Suppressor macrophage (primary cell): ENCODE data around the gene RABGGTB.
A peak's percentile ranks its signal among the peaks of the same experiment; 100 is the strongest.
"Not testable (repeated sequence)": the region's sequence is repeated elsewhere in the genome, so short reads cannot be mapped to it uniquely, and the experiment has no call there.

Experiments used
- DNase-seq, 4 experiments: peaks; one replicate each; pipeline ENCODE4 v3.0.0-alpha.2; 2020 to 2022
- total RNA-seq, 17 experiments: gene quantifications; one replicate each; lab custom pipeline; 2026; ENCODE audit warnings: mixed read lengths in 6 of 17, inconsistent platforms in 3 of 17; lab: John Stamatoyannopoulos, UW

The RABGGTB gene
- 22.7 to 108 (median 55.7) reads per million in 17 experiments for total RNA-seq

DNA sequence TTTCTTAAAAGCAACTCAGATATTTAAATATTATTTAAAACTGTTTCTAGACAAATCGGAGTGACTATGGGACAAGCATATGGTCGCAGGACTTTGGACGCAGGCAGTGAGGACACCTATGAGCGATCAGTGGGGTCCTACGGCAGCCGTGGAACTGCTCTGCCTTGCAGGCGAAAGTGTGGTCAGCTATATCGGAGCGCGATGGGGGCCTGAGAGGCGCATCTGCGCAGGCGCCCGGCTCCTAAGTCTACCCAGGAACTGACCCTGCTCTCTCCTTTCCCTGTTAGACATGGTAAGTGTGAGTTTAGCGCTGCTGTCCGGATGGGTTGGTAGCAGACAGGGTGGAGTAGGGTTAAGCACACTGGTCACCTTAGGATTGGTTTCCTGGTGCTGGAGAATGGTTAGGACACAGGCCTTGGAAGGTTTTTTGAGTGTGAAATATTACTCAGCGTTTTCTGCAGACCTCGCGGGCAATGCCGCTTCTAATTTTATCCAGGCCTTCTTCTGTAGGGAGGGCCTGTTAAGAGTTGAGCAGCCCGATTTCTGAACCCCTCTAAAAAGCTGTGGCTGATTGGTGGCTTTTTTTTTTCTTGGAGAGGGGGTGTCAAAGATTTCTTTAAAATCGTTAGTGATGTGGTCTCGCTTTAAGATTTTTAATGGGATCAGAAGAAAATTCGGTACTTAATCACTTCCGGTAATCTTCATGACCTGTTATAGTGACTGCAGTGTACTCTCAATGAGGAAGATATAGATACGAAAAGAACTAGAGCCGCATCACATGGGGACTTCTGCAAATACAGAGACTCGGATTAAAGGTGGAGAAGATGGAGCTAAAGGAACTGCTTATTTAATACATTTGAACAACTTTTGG, at the start of gene RABGGTB:
Gene RABGGTB (plus strand): TSS at position 274 of the 871 bp plus-strand sequence. CDS start 16 bp downstream, at position 290.
- peak; percentile 97 to 99 (median 98) for DNase-seq

DNA sequence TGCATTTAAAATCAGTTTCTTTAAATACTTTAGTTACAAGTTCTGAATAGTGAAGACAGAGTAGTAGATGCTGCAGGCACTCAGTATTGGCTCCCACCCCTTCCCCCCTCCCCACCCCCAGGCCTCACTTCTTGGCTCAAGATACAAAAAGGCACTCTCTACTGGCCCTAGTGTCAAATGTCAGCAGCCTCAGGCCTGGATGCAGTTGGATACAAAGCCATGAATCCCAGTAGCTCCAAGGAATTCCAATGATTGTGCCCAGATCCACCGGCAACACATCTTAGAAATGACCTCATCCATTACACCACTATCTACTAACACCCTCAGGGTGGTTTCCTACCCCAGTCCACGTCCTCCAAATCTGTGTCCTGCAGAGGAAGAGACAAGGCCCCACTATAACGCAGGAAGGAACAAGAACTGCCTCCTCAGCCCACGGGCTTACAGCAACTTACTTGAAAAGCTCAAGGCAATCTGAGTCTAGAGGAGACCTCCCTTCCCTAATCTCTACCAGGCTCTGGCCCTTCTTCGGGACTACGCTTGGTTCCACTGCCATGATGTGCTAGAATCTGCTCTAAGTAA, 43.9 kb upstream of the RABGGTB start:
- peak in 3 of 4 experiments; percentile 35 to 42 (median 41) for DNase-seq

DNA sequence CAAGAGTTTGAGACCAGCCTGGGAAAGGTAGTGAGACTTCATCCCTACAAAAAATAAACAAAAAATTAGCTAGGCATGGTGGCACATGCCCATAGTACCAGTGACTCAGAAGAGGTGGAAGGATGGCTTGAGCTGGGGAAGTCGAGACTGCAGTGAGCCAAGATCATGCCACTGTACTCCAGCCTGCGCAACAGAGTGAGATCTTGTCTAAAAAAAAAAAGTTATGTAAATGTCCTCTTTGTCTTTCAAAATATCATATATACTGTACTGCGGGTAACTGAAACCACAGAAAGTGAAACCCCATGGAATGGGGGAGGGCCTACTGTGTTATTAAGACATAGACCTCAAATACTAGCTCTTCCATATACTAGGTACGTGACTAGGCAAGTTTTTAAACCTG, 40.8 kb upstream of the RABGGTB start:
- peak; percentile 12 to 66 (median 55) for DNase-seq

DNA sequence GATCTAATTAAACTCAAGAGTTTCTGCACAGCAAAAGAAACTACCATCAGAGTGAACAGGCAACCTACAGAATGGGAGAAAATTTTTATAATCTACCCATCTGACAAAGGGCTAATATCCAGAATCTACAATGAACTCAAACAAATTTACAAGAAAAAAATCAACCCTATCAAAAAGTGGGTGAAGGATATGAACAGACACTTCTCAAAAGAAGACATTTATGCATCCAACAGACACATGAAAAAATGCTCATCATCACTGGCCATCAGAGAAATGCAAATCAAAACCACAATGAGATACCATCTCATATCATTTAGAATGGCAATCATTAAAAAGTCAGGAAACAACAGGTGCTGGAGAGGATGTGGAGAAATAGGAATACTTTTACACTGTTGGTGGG, 28.8 kb upstream of the RABGGTB start:
- DNase-seq, result not testable (repeated sequence)

DNA sequence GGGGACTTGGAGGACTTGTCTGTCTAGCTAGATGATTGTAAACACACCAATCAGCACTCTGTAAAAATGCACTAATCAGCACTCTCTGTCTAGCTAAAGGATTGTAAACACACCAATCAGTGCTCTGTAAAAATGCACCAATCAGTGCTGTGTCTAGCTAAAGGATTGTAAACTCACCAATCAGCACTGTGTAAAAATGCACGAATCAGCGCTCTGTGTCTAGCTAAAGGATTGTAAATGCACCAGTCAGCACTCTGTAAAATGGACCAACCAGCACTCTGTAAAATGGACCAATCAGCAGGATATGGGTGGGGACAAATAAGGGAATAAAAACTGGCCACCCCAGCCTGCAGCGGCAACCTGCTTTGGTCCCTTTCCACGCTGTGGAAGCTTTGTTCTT, 27.5 kb upstream of the RABGGTB start:
- not testable (repeated sequence) for DNase-seq

DNA sequence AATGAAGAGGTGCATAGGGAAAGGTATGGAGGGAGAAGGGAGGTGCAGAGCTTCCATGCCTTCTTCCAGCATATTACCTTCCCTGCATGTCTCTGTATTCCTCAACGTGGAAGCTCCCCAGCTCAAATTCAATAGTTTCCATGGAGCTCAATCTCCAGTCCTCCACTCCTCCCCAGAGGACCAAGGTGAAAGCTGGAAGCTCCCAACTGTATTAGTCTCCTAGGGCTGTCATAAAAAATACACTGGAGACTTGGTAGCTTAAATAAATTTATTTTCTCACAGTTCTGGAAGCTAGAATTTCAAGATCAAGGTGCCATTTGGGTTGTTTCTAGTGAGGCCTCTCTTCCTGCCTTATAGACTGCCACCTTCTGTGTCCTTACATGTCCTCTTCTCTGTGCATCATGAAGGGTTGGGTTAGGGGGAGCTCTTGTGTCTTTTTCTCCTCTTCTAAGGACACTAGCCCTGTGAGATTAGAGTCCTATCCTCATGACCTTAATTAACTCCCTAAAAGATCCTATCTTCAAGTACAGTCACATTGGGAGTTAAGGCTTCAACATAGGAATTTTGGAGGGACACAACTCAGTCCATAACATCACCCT, 21.9 kb upstream of the RABGGTB start:
- DNase-seq, result no peak

DNA sequence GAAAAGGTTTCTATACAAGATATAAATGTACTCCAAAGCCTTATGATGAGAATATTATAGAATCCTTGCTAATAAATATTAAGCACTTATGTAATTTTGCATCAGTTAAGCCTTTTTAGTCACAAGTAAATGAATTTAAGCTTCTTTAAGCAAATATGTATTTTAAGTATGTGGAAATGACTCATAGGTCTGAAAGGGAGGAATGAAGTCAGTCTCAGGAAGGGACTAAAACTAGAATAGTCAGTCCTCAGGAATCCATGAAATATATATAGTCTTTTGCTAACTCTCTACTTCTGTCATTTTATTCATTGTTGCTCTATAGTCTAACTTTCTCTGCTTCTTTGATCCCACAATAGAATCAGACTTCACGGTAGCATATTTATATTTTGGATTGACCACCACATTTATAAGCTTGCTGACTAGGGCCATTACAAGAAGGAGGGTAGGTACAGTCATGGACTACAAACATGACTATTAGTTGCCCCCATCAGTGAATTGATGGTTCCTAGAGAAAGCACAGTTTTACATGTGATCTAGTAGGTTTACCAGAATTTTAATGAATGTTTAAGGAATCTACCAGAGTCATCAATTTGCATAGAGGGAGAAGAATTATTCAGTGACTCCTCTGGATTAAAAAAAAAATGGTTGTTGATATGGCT, 20.2 kb upstream of the RABGGTB start:
- DNase-seq, result peak in 2 of 4 experiments; percentile 13 to 18

DNA sequence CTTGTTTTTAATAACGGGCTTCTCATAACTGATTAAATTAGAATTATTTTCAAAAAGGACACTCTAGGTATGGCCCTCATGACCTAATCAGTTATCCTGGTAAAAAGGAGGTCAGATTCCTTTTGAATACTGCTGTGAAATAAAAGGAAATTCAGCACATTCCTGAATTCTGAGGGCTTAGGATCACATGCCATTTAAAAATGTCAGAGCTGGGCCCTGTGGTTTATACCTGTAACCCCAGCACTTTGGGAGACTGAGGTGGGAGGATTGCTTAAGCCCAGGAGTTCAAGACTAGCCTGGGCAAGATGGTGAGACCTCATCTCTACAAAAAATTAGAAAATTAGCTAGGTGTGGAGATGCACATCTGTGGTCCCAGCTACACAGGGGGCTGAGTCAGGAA, 18.0 kb upstream of the RABGGTB start:
- no peak for DNase-seq

DNA sequence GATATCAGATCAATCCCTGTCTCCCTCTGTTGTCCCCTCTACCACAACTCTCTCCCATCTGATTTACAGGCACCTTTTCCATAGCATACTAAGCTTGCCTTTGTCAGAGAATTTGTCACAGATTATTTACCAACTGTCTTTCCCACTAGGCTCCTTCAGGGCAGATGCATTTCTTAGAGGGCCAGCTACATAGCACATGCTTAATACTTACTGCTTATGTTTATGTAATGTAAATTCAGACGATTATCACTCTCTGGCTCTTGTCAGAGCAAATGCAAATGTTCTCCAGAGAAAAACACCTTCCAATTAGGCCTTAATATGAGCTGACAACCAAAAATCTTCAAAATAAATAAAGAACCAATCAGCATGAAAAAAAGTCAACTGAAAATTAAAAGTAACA, 15.3 kb upstream of the RABGGTB start:
- no peak for DNase-seq

DNA sequence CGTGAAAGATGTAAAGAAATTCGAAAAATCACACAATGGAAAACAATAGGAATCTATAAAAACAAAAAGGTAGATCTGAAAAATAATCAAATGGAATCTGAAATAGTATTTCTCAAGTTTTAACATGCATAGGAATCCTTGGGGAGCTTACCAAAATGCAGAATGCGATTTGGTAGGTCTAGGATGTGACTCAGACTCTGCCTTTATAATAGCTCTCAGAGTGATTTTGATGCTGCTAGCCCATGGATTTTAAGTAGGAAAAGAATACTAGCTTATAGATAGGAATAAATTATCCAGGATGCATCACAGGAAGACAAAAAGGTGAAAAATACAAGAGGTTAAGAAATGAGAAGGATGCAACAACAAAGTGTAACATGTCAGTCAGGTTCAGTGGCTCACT, 14.1 kb upstream of the RABGGTB start:
- no peak for DNase-seq

DNA sequence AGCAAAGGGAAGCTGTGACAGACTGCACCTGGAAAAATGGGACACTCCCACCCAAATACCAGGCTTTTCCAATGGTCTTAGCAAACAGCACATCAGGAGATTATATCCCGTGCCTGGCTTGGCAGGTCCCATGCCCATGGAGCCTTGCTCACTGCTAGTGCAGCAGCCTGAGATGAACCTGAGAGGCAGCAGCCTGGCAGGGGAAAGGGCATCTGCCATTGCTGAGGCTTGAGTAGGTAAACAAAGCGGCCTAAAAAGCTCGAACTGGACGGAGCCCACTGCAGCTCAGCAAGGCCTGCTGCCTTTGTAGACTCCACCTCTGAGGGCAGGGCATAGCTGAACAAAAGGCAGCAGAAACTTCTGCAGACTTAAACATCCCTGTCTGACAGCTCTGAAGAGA, 8.2 kb upstream of the RABGGTB start:
- DNase-seq, result not testable (repeated sequence)

DNA sequence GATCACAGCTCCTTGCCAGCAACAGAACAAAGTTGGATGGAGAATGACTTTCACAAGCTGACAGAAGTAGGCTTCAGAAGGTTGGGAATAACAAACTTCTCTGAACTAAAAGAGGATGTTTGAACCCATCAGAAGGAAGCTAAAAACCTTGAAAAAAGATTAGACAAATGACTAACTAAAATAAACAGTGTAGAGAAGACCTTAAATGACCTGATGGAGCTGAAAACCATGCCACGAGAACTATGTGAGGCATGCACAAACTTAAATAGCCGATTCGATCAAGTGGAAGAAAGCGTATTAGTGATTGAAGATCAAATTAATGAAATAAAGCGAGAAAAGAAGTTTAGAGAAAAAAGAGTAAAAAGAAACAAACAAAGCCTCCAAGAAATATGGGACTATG, 7.4 kb upstream of the RABGGTB start:
- DNase-seq, result not testable (repeated sequence)

DNA sequence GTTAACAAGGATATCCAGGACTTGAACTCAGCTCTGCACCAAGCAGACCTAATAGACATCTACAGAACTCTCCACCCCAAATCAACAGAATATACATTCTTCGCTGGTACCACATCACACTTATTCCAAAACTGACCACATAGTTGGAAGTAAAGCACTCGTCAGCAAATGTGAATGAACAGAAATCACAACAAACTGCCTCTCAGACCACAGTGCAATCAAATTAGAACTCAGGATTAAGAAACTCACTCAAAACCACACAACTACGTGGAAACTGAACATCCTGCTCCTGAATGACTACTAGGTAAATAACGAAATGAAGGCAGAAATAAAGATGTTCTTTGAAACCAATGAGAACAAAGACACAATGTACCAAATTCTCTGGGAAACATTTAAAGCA, 5.9 kb upstream of the RABGGTB start:
- not testable (repeated sequence) for DNase-seq

DNA sequence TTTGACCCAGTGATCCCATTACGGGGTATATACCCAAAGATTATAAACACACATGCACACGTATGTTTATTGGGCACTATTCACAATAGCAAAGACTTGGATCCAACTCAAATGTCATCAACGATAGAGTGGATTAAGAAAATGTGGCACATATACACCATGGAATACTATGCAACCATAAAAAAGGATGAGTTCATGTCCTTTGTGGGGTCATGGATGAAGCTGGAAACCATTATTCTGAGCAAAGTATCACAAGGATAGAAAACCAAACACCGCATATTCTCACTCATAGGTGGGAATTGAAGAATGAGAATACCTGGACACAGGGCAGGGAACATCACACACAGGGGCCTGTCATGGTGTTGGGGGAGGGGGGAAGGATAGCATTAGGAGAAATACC, 2.1 kb upstream of the RABGGTB start:
- DNase-seq, result not testable (repeated sequence)

DNA sequence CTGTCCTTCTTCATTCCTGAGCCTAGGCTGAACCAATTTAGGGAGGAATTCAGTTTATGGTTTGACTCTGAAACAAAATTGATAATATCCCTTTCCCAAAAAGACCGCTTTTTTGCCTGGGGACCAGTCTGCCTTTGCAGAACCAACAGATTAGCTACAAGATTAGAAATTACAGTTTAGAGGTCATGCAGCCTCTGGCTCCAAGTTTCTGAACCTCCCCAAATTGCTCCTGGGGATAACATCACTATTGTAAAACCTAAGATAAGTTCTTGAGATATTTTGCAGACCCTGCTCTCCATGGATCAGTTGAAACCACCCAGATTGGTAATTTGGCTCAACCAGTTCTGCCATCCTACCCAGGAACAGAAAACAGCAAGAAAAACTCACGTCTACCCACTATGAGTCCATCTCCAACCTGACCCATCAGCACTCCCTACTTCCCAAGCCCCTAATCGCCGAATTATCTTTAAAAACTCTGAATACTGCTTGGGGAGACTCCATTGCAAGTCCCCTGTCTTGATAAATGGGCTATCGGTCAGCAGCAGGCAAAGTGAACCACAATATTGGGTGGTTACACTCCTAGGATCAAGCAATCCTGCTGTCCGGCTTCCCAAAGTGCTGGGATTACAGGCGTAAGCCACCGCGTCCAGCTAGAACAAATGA, 605 bp upstream of the RABGGTB start:
- DNase-seq, result no peak

DNA sequence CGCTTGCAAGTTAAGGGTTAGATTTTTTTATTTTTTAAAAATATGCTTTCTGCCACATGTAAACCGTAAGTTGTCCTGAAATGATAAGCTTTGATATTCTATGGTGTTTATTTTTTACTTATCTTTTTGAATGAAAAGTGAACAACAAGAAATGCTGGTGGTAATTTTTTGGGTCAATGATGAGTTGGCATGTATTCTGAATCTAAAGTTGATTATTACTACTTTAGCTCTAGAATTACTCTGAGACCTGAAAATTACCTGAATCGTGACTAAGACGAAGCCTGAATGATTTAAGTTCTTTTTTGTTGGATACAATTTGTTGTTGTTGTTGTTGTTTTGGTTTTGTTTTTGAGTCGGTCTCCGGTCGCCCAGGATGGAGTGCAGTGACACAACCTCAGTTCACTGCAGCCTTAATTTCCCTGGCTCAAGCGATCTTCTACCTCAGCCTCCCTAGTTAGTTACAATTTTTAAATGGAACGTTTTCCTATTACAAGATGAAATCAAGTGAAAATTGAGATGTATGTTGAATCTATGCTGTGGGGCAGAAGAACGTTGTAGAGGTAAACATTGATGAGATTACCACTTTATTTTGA, 941 bp downstream of the RABGGTB start:
- DNase-seq, result peak in 1 of 4 experiments; percentile 5

DNA sequence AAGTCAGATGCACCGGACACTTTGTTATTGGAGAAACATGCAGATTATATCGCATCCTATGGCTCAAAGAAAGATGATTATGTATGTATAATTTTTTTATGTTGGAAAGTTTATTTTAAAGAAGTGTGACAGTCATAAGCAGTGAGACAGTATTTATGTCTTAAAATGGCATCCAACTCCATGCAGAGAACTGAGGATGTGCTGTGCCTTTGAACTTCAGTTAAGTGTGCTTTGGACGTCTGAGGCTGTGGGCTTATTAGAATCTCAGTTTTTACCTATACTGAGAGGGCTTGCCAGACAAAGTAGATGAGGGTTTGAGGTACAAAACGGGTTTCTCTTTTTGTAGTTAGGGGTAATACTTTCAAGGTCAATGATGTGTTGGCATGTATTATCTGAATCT, 1.5 kb downstream of the RABGGTB start:
- no peak for DNase-seq

DNA sequence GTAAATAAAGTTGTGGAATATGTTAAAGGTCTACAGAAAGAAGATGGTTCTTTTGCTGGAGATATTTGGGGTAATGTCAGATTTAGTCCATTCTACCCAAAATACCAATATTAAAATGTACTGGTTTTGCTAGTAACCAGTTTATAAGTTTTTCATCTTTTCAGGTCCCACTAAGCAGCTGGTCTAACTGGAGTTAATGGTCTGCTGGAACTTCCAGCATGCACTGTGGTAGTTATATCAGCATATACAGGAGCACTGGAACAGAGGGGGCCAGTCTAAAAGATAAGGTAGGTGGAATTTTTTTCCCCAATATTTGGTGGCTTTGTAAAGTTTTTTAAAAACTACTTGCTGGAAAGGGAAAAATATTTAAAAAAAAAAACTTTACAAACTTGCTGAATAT, 3.9 kb downstream of the RABGGTB start:
- DNase-seq, result no peak

DNA sequence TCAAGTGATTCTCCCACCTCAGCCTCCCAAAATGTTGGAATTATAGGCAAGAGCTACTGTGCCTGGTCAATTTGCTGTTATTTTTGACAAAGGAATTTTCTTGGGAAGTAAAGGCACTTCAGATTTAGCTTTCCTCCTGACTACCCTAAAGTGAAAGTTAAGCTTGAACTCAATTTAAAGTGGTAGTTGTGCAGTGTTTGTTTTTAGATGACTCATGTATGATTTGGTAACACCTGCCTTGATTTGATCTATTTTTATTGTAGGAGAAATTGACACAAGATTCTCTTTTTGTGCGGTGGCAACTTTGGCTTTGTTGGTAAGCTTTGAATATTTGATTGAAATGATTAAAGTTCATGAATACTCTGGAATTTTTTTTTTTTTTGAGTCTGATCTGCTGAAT, 5.0 kb downstream of the RABGGTB start:
- no peak for DNase-seq

DNA sequence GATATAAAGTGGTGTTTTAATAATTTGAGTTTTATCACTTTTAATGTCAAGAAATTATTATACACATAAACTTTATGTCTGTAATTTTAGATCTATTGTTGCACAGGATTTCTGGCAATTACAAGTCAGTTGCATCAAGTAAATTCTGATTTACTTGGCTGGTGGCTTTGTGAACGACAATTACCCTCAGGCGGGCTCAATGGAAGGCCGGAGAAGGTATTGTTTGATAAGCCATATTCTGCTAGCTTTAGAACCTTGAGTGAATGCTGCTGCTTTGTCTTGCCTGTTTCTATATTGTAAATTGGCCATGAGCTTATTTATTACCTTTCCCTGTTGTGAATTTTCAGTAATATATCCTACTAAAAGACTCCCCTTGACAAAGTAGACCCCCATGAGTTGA, 6.0 kb downstream of the RABGGTB start:
- no peak for DNase-seq

DNA sequence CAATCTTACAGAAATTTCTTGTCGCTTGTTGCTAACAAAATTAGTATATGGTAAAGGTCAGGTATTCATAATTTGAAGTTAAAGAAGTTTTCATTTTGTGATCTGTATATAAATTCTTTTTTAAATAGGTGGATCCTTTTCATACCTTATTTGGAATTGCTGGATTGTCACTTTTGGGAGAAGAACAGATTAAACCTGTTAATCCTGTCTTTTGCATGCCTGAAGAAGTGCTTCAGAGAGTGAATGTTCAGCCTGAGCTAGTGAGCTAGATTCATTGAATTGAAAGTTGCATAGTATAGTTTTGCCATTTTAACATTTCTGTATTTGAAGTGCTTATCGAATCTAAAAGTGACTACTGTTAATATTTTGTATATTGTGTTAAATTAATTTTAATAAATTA, 8.3 kb downstream of the RABGGTB start:
- DNase-seq, result no peak

DNA sequence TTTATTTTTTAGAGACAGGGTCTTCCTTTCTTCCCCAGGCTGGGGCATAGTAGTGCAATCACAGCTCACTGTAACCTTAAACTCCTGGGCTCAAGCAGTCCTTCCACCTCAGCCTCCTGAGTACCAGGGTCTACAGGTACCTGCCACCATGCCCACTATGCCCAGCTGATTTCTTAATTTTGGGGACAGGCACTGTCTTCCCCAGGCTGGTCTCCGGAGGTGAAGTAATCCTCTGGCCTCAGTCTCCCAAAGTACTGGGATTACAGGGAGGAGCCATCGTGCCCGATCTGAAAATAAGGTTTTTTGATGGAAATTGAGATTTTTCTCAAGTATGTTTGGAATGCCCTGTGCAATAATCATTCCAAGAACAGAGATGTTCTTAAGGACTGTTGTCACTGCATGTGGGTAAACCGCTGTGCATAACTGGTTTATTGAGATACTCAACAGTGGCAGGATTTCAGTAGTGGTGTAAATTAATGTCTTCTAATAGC, 9.7 kb downstream of the RABGGTB start:
- no peak for DNase-seq
